ENCODE measurements around the gene HEMGN.
"Not testable (repeated sequence)": the region's sequence is repeated elsewhere in the genome, so short reads cannot be mapped to it uniquely, and the experiment has no call there.

Gene HEMGN

DNA sequence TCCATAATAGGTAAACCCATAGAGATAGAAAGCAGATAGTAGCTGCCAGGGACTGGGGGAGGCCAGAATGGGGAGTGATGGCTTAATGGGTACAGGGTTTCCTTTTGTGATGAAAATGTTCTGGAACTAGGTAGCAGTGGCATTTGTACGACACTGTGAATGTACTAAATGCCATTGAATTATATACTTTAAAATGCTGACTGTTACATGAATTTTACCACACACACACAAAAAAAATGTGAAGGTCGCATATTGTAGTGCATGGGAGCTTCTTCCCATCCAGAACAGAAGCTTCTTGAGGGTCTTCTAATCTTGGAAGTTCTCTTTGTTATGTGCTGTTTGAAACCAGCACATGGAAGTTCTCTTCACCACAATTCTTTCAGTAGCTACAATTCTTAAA, 25.3 kb upstream of the HEMGN start:
- DNase-seq, result no peak

GRCh38 chr9:97962575-97962974, 24.6 kb upstream of the HEMGN start:
- DNase-seq, result no peak

GRCh38 chr9:97962136-97962535, 24.2 kb upstream of the HEMGN start:
- DNase-seq, result no peak

DNA sequence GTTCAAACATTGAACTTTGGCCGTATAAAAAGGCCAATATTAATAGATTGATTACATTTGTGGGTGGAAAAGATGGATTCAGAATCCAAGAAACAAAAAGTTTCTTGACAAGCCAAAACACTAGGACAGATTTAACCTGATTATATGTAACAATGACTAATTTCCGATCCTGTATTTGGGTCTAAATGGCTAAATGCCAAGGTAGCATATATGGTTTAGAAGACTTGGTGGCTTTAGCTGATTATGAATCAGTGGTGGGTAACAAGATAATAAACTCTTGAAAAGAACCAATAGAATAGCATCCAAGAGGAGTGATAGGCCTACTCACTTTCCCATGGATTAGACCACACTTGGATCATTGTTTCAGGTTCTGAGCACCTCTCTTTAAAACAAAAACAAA, 23.4 kb upstream of the HEMGN start:
- no peak for DNase-seq

DNA sequence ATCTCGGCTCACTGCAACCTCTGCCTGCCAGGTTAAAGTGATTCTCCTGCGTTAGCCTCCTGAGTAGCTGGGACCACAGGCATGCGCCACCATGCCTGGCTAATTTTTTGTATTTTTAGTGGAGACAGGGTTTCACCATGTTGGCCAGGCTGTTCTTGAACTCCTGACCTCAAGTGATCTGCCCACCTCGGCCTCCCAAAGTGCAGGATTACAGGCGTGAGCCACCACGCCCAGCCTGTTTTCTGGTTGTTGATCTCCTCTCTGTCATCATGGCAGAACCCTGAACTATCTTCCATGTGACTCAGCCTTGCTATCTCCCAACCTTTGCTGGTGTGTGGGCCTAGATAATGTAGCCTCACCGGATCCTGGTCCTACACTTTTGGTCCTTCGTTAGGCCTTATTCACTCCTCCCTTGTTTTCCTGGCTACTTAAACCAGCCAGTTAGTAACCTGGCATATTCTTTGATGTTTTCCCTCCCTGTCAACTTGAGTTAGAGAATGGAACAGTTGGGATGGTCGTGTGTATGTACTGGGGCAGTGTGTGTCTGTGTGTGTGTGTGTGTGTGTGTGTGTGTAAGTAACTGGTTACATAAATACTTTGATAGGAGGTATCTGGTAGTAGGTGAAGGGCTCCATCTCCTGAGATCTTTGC, 22.8 kb upstream of the HEMGN start:
- DNase-seq, result not testable (repeated sequence)

- DNase-seq, result no peak
Observed at GRCh38 chr9:97959585-97959984, 21.6 kb upstream of the HEMGN start.

- no peak for DNase-seq
Observed at GRCh38 chr9:97958812-97959511, 21.0 kb upstream of the HEMGN start.

GRCh38 chr9:97956331-97956730, 18.4 kb upstream of the HEMGN start:
- DNase-seq, result no peak

- DNase-seq, result peak; percentile 16
Observed at GRCh38 chr9:97954550-97954989, 16.6 kb upstream of the HEMGN start.

DNA sequence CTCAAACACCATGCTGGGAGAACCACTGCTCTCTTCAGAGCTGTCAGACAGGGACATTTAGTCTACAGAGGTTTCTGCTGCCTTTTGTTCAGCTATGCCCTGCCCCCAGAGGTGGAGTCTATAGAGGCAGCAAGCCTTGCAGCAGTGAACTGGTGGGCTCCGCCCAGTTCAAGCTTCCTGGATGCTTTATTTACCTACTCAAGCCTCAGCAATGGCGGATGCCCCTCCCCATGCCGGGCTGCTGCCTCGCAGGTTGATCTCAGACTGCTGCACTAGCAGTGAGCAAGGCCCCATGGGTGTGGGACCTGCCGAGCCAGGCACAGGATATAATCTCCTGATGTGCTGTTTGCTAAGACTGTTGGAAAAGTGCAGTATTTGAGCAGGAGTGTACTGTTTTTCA, 12.9 kb upstream of the HEMGN start:
- DNase-seq, result not testable (repeated sequence)

GRCh38 chr9:97947094-97947493, 9.1 kb upstream of the HEMGN start:
- not testable (repeated sequence) for DNase-seq

DNA sequence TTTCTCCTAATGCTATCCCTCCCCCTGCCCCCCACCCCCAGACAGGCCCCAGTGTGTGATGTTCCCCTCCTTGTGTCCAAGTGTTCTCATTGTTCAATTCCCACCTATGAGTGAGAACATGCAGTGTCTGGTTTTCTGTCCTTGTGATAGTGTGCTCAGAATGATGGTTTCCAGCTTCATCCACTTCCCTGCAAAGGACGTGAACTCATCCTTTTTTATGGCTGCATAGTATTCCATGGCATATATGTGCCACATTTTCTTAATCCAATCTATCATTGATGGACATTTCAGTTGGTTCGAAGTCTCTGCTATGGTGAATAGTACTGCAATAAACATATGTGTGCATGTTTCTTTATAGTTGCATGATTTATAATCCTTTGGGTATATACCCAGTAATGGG, 7.5 kb upstream of the HEMGN start:
- DNase-seq, result not testable (repeated sequence)

GRCh38 chr9:97944612-97945011, 6.6 kb upstream of the HEMGN start:
- no peak for DNase-seq

DNA sequence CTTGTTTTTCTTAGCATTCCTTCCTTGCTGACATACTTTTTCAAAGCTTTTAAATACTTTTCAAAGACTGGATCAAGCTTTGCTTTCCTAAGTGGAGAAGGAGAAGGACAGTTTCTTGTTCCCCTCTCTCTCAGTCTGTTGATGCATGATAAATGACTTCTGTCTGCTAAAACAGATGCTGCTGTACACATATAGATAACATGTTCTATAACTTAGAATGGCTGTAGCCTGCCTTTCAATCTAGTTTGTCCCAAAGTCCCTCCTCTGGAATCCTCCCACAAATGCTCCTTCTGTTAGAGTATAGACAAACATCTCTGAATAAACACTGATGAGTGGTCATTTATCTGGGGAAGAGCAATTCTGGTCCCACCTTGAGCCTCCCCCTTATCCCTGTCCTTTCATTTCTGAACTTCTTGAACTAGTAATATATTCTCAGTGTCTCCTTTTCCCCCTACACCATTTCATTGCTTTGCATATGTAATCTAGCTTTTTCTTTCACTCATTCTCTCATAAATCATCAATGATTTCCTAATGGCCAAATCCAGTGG, 5.4 kb upstream of the HEMGN start:
- no peak for DNase-seq

DNA sequence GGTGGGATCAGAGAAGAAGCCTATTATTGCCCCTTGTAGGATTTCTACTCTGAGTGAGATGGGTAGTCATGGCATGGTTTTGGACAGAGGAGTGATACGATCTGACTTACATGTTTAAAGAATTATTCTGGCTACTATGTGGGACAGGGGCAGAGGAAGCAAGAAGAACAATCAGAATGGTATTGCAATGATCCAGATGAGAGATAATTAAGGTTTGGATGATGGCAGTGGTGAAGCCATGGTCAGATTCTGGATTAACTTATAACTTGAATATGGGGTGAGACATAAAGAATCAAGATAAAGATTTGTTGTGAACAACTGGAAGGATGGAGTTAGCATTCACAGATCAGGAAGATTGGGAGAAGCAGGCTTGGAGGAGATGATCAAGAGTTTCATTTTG, 3.4 kb upstream of the HEMGN start:
- no peak for DNase-seq

DNA sequence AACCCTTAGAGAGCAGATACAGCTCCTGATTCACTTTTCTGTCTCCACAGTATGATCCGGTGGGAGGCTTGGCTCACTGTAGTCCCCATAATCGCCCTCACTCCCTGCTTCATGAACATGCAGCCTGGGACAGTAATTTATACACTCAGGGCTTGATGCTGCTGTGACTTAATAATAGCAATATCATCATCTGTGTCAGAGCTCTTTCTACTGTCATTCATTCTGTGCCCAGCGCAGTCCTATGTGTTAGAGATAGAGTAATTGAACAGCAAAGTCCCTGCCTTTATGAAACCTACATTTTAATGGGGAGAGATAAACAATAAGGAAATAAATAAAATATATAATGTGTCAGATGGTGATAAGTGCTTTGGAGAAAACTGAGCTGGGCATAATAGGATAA, 2.8 kb upstream of the HEMGN start:
- DNase-seq, result no peak

DNA sequence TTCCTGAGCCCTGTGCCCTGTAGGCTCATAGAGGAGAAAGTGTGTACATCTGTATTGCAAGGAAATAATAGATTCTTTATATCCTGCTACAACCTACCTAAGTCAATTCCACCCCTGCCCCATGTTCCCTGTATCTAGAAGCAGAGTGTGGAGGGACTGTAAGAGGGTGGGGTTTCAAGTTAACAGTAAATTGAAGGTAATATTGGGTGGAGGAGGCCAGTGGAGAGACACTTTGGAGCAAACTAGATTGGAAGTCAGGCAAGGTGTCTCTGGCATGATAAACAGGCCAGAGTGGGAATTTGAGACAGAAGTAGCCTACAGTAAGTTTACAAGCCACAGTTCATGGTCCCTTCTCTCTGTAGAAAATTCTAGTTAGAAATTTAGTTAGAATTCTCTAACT, 2.3 kb upstream of the HEMGN start:
- DNase-seq, result no peak

DNA sequence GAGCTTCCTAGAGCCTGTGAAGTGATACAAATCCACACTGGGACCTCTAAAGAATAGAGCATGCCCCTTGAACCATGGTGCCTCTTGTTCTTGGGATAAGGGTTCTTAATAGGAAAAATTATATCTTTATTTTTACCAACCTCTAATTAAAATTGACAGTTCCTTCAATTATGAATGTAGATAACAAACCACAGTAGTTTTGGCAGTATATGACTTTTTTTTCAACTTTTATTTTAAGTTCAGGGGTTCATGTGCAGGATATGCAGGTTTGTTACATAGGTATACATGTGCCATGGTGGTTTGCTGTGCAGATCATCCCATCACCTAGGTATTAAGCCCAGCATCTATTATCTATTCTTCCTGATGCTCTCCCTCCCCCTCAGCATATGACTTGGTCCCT, 974 bp downstream of the HEMGN start:
- DNase-seq, result no peak

DNA sequence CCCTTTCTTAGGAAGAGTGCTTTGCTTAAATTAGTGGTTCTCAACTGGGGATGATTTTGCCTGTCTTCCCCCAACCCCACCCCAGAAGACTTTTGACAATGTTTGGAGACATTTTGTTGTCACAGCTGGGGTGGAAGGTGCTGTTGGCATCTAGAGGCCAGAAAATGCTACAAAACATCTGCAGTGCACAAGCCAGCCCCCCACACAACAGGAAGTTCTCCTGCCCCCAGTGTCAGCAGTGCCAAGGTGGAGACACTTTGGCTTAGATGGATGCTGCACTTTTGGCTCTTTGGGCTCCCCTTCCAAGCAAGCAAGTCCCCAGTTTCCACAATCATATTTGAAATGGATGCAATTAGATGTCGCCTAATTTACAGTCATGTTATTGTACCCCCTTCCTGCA, 2.7 kb downstream of the HEMGN start:
- DNase-seq, result no peak

- no peak for DNase-seq
Observed at GRCh38 chr9:97934321-97935115, 3.5 kb downstream of the HEMGN start.

DNA sequence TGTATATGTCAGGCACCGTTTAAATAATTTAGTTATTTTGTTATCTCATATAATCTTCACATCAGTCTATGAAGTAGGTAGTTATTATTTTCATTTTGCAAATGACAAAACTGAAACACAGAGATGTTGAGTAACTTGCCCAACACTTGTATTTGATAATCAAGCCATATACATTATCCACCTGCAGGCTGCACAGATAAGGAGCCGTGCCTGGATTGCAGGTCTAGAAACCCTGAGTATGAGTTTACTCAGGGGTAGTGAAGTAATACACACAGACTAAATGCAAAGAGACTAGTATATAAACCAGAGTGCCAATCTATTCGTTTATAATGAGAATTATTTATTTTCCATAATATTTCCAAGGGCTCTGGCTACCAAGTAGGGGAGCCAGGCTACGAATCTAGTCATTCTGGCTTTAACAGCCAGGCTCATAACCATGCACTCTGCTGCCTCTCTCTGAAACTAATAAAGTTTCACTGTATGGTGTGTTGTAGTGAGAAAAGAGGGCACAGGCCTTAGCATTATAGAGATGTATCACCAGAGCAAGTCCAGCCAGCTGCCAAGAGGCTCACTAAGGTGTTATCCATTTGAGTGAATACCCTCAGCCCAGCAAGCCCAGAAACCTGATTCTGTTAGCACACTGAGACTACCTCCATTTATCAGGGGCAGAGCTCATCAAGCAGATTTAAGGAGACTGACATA, 4.5 kb downstream of the HEMGN start:
- DNase-seq, result no peak

- DNase-seq, result no peak
Observed at GRCh38 chr9:97930972-97931371, 7.0 kb downstream of the HEMGN start.

DNA sequence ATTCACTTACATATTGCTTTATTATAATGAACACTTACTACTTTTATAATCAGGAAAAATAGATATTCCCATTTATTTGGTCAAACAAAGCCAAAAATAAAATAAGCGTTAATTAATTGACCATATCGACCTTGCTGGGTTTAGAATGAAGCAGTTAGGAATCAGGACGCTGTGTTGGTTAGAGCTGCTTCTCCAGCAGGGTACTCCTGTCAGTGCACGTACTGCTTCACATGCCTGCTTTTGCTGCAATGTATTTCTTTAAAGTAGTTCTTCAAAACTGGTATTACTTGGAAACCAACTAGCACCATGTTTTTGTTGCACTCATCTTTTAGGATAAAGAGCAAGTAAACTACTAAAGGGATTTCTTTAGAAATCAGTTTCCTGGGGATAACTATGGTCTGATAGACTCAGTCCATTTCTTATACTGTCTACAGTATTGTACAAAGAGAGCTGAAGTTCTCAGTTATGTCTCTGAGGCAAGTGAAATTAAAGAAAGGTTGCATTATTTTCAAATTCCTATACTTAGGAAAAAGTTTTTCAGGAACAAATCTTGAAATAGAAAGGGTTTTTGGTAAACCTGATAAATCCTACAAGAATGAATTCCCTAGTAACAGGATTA, 8.9 kb downstream of the HEMGN start:
- no peak for DNase-seq
